Left ventricle myocardium inferior (tissue), 1 donor: ENCODE measurements around the gene TMEM42. TPM values are rescaled to one million over a fixed set of nuclear protein-coding genes. Genes with fewer than 3 reads are reported as not detected.

Experiments
- DNase-seq: peaks from one replicate; pipeline ENCODE4 v3.0.0-alpha.2; 2020
- H3K27ac ChIP-seq: fragments of 200-600 bp; replicated peaks from 2 replicates; pipeline ENCODE4 v1.8.0; 2021
- H3K27me3 ChIP-seq: fragments of 200-600 bp; 2 replicates; pipeline ENCODE4 v1.8.0; 2021; ENCODE audit warnings: low read depth
- H3K36me3 ChIP-seq: fragments of 200-600 bp; 2 replicates; pipeline ENCODE4 v1.8.0; 2021
- H3K4me1 ChIP-seq: fragments of 200-600 bp; 2 replicates; pipeline ENCODE4 v1.8.0; 2021
- H3K4me3 ChIP-seq: fragments of 200-600 bp; 2 replicates; pipeline ENCODE4 v1.8.0; 2021; ENCODE audit warnings: mild to moderate bottlenecking, moderate library complexity
- H3K9me3 ChIP-seq: fragments of 200-600 bp; replicated peaks from 2 replicates; pipeline ENCODE4 v1.8.0; 2021
- CTCF ChIP-seq: fragments of 200-600 bp; IDR thresholded peaks from 2 replicates; pipeline ENCODE4 v1.8.0; 2021; ENCODE audit warnings: antibody characterized with exemption, mild to moderate bottlenecking, borderline replicate concordance
- intact Hi-C: fragments of 100-400 bp; cut with micrococcal nuclease; formaldehyde crosslinking; loops from one replicate; pipeline ENCODE4 v1.11.0; 2022
- total RNA-seq: library from RNA; stranded (reverse); fragmentation: NEBNext Ultra II Directional; extraction: Animal tissue kit (Norgen Biotek cat#: 25700); gene quantifications from one replicate; pipeline ENCODE4 v1.2.1, GENCODE V29; 2021
- donor health status: DM: no; HTN: yes; CAD: no; lungs with severe emphysema.

TMEM42 gene
- total RNA-seq, 1 donor from 2014 or later = 10.8 TPM

GRCh38 chr3:44886561-44886960 is 24.8 kb downstream of the TMEM42 start:
- TF ChIP-seq CTCF = no peak
- no peak overlapping the region for H3K27ac ChIP-seq
- no peak overlapping the region for H3K4me3 ChIP-seq
- no peaks in the 10 kb centered on the region for H3K4me1 ChIP-seq
- no peak for DNase-seq
- peaks cover 50% of the 10 kb centered on the region for H3K27me3 ChIP-seq
- no peaks in the 10 kb centered on the region for H3K36me3 ChIP-seq
- H3K9me3 ChIP-seq = no peaks in the 10 kb centered on the region
- intact Hi-C loops = no loop called here

- H3K27me3 ChIP-seq = peaks cover 50% of the 10 kb centered on the region
- no peak overlapping the region for H3K4me3 ChIP-seq
- intact Hi-C loops = no loop called here
- H3K4me1 ChIP-seq = no peaks in the 10 kb centered on the region
- TF ChIP-seq CTCF = no peak
- H3K27ac ChIP-seq = no peak overlapping the region
- DNase-seq = no peak
- H3K36me3 ChIP-seq = no peaks in the 10 kb centered on the region
- no peaks in the 10 kb centered on the region for H3K9me3 ChIP-seq
Measured at GRCh38 chr3:44887101-44887500, 25.4 kb downstream of the TMEM42 start.

GRCh38 chr3:44890258-44890657 is 28.5 kb downstream of the TMEM42 start:
- peaks cover 36% of the 10 kb centered on the region for H3K27me3 ChIP-seq
- no peak overlapping the region for H3K4me3 ChIP-seq
- no peak for DNase-seq
- intact Hi-C loops = no loop called here
- H3K27ac ChIP-seq = no peak overlapping the region
- H3K9me3 ChIP-seq = no peaks in the 10 kb centered on the region
- H3K36me3 ChIP-seq = no peaks in the 10 kb centered on the region
- no peak for TF ChIP-seq CTCF
- no peaks in the 10 kb centered on the region for H3K4me1 ChIP-seq

- no peak for DNase-seq
- Histone ChIP-seq H3K27me3 (peaks cover 31% of the 10 kb centered on the region), H3K4me3 (no peak overlapping the region), H3K9me3 (no peaks in the 10 kb centered on the region), H3K27ac (no peak overlapping the region), H3K4me1 (no peaks in the 10 kb centered on the region), H3K36me3 (no peaks in the 10 kb centered on the region)
- no peak for TF ChIP-seq CTCF
- intact Hi-C loops = no loop called here
Measured at GRCh38 chr3:44890852-44891251, 29.1 kb downstream of the TMEM42 start.

GRCh38 chr3:44892689-44893088 is 31.0 kb downstream of the TMEM42 start:
- no peak for DNase-seq
- Histone ChIP-seq H3K36me3 (no peaks in the 10 kb centered on the region), H3K27me3 (peaks cover 18% of the 10 kb centered on the region), H3K4me3 (no peak overlapping the region), H3K9me3 (no peaks in the 10 kb centered on the region), H3K4me1 (no peaks in the 10 kb centered on the region), H3K27ac (no peak overlapping the region)
- TF ChIP-seq CTCF = no peak
- intact Hi-C loops = no loop called here

GRCh38 chr3:44893097-44893496 is 31.4 kb downstream of the TMEM42 start:
- DNase-seq = no peak
- no peak for TF ChIP-seq CTCF
- H3K4me3 ChIP-seq = no peak overlapping the region
- intact Hi-C loops = no loop called here
- no peak overlapping the region for H3K27ac ChIP-seq
- no peaks in the 10 kb centered on the region for H3K9me3 ChIP-seq
- H3K36me3 ChIP-seq = no peaks in the 10 kb centered on the region
- peaks cover 18% of the 10 kb centered on the region for H3K27me3 ChIP-seq
- H3K4me1 ChIP-seq = no peaks in the 10 kb centered on the region
